Stimulated activated naive CD8-positive, alpha-beta T cell treated with anti-CD3 and anti-CD28 coated beads, Interleukin-15, Interleukin-2, amounts not matched to agents 100 U/mL and 50 U/mL, for 24 hours (primary cell): Measurements from ENCODE around the gene PEAK3.

Experiments used
- ATAC-seq: fragments of 150-1000 bp; cut with Tn5 transposase; one replicate; pipeline ENCODE4 v1.10.0; 2021
- DNase-seq: peaks from one replicate; pipeline ENCODE4 v3.0.0; 2021

Gene PEAK3

GRCh38 chr19:2282062-2282861 lies at the start of gene PEAK3:
PEAK3 (minus strand) TSS chr19:2282175; CDS start chr19:2280931, 1,244 bp downstream.
- DNase-seq (peak; percentile 57), ATAC-seq (peak; percentile 21)

DNA sequence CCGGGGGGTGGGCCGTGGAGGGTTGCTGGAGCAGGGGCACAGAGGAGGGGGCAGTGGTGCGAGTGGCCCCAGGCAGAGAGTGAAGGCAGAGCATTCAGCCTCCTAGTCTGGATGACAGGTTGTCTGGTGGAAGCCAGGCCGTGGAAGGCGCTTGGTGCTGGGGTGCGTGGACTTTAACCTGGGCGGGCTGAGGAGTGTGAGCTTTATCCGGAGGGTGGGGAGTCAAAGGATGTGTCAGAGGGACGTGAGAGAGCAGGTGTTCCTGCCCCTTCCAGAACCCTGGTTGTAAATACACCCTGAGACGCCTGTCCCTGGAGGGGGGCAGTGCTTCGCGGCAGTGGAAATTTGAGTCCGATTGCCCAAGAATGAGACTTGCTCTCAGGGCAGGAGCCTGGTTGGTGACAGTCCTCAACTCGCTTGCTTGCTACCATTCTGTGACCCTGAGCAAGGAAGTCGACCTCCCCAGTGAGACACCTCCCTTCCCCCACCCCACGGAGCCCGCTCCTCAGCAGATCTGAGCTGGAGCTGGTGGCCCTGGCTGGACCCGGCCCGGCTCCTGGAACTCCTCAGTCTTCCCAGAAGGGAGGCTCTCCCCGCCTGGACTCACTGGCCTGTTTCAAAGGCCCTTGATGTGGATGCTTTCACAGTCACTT lies 48.8 kb upstream of the PEAK3 start:
- DNase-seq: no peak
- no peak for ATAC-seq

- DNase-seq (no peak), ATAC-seq (no peak)
Observed at GRCh38 chr19:2330255-2330631, 48.3 kb upstream of the PEAK3 start.

DNA sequence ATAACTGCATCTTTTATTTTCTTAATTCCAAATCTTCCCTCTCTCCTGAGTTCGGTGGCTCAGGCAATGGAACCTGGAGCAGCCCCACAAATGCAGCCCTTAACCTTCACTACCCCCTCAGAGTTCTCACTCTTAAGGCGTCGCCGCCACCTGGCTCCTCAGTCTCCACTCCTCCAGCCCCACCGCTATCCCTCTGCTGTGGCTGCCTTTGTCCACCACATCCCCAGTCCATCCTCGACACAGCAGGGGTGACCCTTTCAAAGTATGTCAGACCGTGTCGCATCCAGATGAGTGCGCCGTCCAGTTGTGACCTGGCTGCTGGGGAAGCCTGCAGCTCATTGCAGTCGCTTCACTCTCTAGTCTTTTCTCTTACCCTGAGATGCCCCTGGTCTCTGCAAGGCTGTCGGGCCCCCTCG lies 47.5 kb upstream of the PEAK3 start:
- ATAC-seq (no peak), DNase-seq (no peak)

DNA sequence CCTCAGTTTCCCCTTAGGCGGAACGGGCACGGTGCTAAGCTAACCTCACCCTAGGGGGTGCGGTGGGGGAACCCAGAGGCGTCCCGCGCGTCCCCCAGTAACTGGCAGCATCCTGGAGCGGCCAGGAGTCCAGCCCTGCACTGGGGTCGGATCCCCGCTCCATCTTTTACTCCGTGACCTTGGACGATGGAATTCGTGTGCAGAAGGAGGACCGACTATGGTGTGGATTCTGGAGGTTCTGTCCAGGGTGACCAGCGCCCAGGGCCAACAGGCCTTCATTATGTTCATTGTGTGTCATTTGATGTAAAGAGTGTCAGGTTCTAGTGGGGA lies 47.1 kb upstream of the PEAK3 start:
- DNase-seq: no peak
- ATAC-seq: no peak

- ATAC-seq: peak; percentile 65
- peak; percentile 96 for DNase-seq
Observed at GRCh38 chr19:2328401-2329148, 46.6 kb upstream of the PEAK3 start, which contains the start of the genes LSM7 and SPPL2B. LSM7 (minus strand) TSS chr19:2328586; CDS start chr19:2328566, 20 bp downstream. SPPL2B (plus strand) TSS chr19:2328684; CDS start chr19:2328710, 26 bp downstream.

GRCh38 chr19:2327773-2328400 lies 45.9 kb upstream of the PEAK3 start:
- DNase-seq (peak; percentile 68), ATAC-seq (peak; percentile 69)

- no peak for DNase-seq
Observed at GRCh38 chr19:2326699-2327360, 44.9 kb upstream of the PEAK3 start.

GRCh38 chr19:2325281-2326046 lies 43.5 kb upstream of the PEAK3 start:
- ATAC-seq (no peak), DNase-seq (no peak)

More at GRCh38 chr19:2326699-2327360, 44.9 kb upstream of the PEAK3 start:
- no peak for ATAC-seq

- no peak for ATAC-seq
- DNase-seq: no peak
Observed at GRCh38 chr19:2324220-2324948, 42.4 kb upstream of the PEAK3 start.

GRCh38 chr19:2323707-2324106 lies 41.7 kb upstream of the PEAK3 start:
- ATAC-seq (no peak), DNase-seq (no peak)

- ATAC-seq (no peak), DNase-seq (no peak)
Observed at GRCh38 chr19:2321565-2322283, 39.7 kb upstream of the PEAK3 start.

- DNase-seq (no peak), ATAC-seq (no peak)
Observed at GRCh38 chr19:2320939-2321338, 39.0 kb upstream of the PEAK3 start.

- ATAC-seq (no peak), DNase-seq (no peak)
Observed at GRCh38 chr19:2320049-2320448, 38.1 kb upstream of the PEAK3 start.

DNA sequence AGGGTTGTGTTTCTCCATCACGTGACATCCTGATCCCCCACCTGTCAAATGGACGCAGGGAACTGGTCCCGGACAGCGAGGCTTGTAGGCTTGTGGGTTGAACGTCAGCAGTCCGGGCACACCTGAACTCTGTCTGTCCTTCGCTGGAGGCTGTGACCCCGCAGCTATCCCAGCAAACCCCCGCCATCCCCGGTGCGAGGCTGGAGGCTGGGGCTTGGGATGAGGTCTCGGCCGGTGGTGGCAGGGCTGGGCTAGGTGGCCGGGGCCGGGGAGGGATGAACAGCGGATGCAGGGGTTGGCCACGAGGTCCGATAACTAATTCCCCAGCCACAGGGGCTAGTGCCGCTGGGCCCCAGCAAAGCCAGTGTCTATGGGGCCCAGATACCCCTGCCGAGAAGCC lies 37.6 kb upstream of the PEAK3 start:
- ATAC-seq: no peak
- no peak for DNase-seq

- DNase-seq: no peak
- no peak for ATAC-seq
Observed at GRCh38 chr19:2318923-2319322, 36.9 kb upstream of the PEAK3 start.

DNA sequence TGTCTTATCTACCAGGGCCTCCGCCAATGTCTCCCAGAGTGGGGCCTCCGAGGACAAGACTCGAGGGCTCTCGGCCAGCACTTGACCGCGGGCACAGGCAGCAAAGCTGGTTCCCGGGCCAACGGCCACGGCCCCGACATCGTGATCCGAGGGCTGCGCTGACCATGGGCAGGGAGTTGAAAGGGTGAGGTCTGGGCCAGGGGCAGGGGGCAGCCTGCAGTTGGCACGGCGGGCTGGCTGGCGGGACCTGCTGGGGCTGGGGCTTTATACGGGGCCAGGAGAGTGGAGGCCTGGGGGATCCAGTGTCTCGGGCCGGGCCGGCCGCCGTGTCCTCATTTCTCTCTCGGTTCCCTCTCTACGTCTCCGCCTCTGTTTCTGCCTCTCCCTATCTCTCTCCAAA lies 35.8 kb upstream of the PEAK3 start:
- no peak for DNase-seq
- ATAC-seq: no peak

- DNase-seq: no peak
- no peak for ATAC-seq
Observed at GRCh38 chr19:2317300-2317699, 35.3 kb upstream of the PEAK3 start.

GRCh38 chr19:2315818-2316353 lies 33.9 kb upstream of the PEAK3 start:
- DNase-seq (peak; percentile 48), ATAC-seq (peak; percentile 62)
